Panc1 (cell line): ENCODE results near the gene FSTL4.

Experiments
- CTCF ChIP-seq: fragments of 450-650 bp; IDR thresholded peaks from 2 replicates; pipeline ENCODE4 v1.5.1; 2017; ENCODE audit warnings: mild to moderate bottlenecking
- POLR2AphosphoS5 ChIP-seq: IDR thresholded peaks from 2 replicates; pipeline ENCODE4 v1.6.1; 2012; ENCODE audit warnings: mild to moderate bottlenecking, low read depth, low read length, moderate library complexity
- REST ChIP-seq, 2 experiments: IDR thresholded peaks; 2 replicates each; pipeline ENCODE4 v1.6.1; 2011 to 2012; ENCODE audit warnings: low read depth in 2 of 2, control low read depth in 1 of 2, low read length in 1 of 2, mild to moderate bottlenecking in 1 of 2, moderate library complexity in 1 of 2; ENCODE audit not compliant: insufficient read depth in 1 of 2
- SIN3A ChIP-seq: IDR thresholded peaks from 2 replicates; pipeline ENCODE4 v1.6.1; 2012; ENCODE audit warnings: low read depth, mild to moderate bottlenecking, low read length, moderate library complexity, borderline replicate concordance; ENCODE audit not compliant: insufficient read depth
- TCF7L2 ChIP-seq: IDR thresholded peaks from 2 replicates; pipeline ENCODE4 v1.6.1; 2011; ENCODE audit warnings: mild to moderate bottlenecking, low read depth, low read length, inconsistent platforms

- TF ChIP-seq CTCF (no peak), SIN3A (no peak), POLR2AphosphoS5 (no peak), REST (IDR thresholded peaks at IDR 0.05; ENCODE audit: insufficient read depth in 1 of 2, low read depth in 2 of 2, low read length in 1 of 2) (no peak), TCF7L2 (no peak)
Observed at GRCh38 chr5:133309984-133310621, 302.2 kb downstream of the FSTL4 start.
